Omental fat pad (tissue), 4 donors: ENCODE data around the gene SCLY. TPM values are rescaled to one million over a fixed set of nuclear protein-coding genes. Genes with fewer than 3 reads are reported as not detected.
"Not testable (repeated sequence)": the region's sequence is repeated elsewhere in the genome, so short reads cannot be mapped to it uniquely, and the experiment has no call there.

ENCODE experiments used
- ATAC-seq: fragments of 150-250 bp; one replicate; pipeline ENCODE4 v1.9.1; 2016; ENCODE audit warnings: mild to moderate bottlenecking, moderate library complexity; ENCODE audit not compliant: low FRiP score
- DNase-seq: peaks from one replicate; pipeline ENCODE4 v3.0.0-alpha.2; 2019; ENCODE audit warnings: low spot score
- CTCF ChIP-seq, 3 donors: fragments of 450-650 bp; IDR thresholded peaks; one replicate each; pipeline ENCODE4 v1.5.1; 2016 to 2017; ENCODE audit warnings: antibody characterized with exemption in 3 of 3, mild to moderate bottlenecking in 3 of 3, moderate library complexity in 2 of 3
- total RNA-seq, 4 donors: library from RNA; depleted of rRNA; stranded (reverse); fragments of >200 nt; gene quantifications; one replicate each; pipeline ENCODE4 v1.1.0, GENCODE V29; 2016

SCLY gene
- total RNA-seq, 4 donors from 2014 or later, result 7.3 to 15.8 (median 12.5) TPM

GRCh38 chr2:238046725-238047270 is 14.0 kb upstream of the SCLY start:
- DNase-seq (no peak), ATAC-seq (no peak)
- no peak for TF ChIP-seq CTCF (IDR thresholded peaks at IDR 0.05)

- no peak for TF ChIP-seq CTCF (IDR thresholded peaks at IDR 0.05)
- DNase-seq (no peak), ATAC-seq (no peak)
Measured at GRCh38 chr2:238053191-238053776, 7.5 kb upstream of the SCLY start.

- TF ChIP-seq CTCF (IDR thresholded peaks at IDR 0.05), result no peak
- no peak for ATAC-seq
- no peak for DNase-seq
Measured at GRCh38 chr2:238055841-238056240, 5.0 kb upstream of the SCLY start.

- not testable (repeated sequence) for DNase-seq, ATAC-seq
Measured at GRCh38 chr2:238057696-238058575, 2.9 kb upstream of the SCLY start.

GRCh38 chr2:238059505-238059904 is 1.3 kb upstream of the SCLY start:
- ATAC-seq (no peak), DNase-seq (no peak)
- no peak for TF ChIP-seq CTCF (IDR thresholded peaks at IDR 0.05)

GRCh38 chr2:238060096-238060541 is 682 bp upstream of the SCLY start:
- DNase-seq (no peak), ATAC-seq (no peak)
- no peak for TF ChIP-seq CTCF (IDR thresholded peaks at IDR 0.05)

- DNase-seq, result no peak
- peak; percentile 2 for ATAC-seq
- TF ChIP-seq CTCF (IDR thresholded peaks at IDR 0.05), result no peak
Measured at GRCh38 chr2:238061315-238062202, 758 bp downstream of the SCLY start.
